H1 (cell line): ENCODE measurements around the gene THAP4.

Experiments
- ASH2L ChIP-seq: fragments of 200-600, 300-600 bp; sonication (generic); IDR thresholded peaks from one replicate; pipeline ENCODE4 v1.7.1; 2017; ENCODE audit warnings: low read length
- ATF2 ChIP-seq: IDR thresholded peaks from 2 replicates; pipeline ENCODE4 v1.6.1; 2012; ENCODE audit warnings: low read length, inconsistent platforms
- CEBPB ChIP-seq: IDR thresholded peaks from 2 replicates; pipeline ENCODE4 v1.6.1; 2012; ENCODE audit warnings: low read depth, low read length
- EP300 ChIP-seq, 2 experiments: IDR thresholded peaks; 1 replicate in 1 of 2; 2 replicates in 1 of 2; pipeline ENCODE4 v1.6.1; 2011 to 2012; ENCODE audit warnings: low read depth in 2 of 2, low read length in 2 of 2, mild to moderate bottlenecking in 2 of 2, borderline replicate concordance in 1 of 2, inconsistent platforms in 1 of 2, moderate library complexity in 1 of 2
- EZH2 ChIP-seq: fragments of 200-600 bp; sonication (generic); IDR thresholded peaks from 2 replicates; pipeline ENCODE4 v1.7.1; 2012; ENCODE audit warnings: low read depth, mild to moderate bottlenecking, moderate library complexity, low read length, inconsistent platforms; ENCODE audit not compliant: severe bottlenecking
- GTF2F1 ChIP-seq: IDR thresholded peaks from 2 replicates; pipeline ENCODE4 v1.6.1; 2012; ENCODE audit warnings: low read depth, low read length, improper control_type of control experiment, borderline replicate concordance
- HDAC2 ChIP-seq, 2 experiments: fragments of 300-600 bp in 1 of 2; sonication (generic) in 1 of 2; IDR thresholded peaks; 2 replicates each; pipeline ENCODE4 v1.6.1; 2011 to 2012; ENCODE audit warnings: low read depth in 2 of 2, low read length in 2 of 2, mild to moderate bottlenecking in 2 of 2, moderate library complexity in 2 of 2, borderline replicate concordance in 1 of 2, inconsistent platforms in 1 of 2
- NRF1 ChIP-seq: IDR thresholded peaks from 2 replicates; pipeline ENCODE4 v1.6.1; 2011; ENCODE audit warnings: mild to moderate bottlenecking, low read depth, low read length, improper control_type of control experiment
- POLR2A ChIP-seq, 2 experiments: IDR thresholded peaks; 1 replicate in 1 of 2; 2 replicates in 1 of 2; pipeline ENCODE4 v1.6.1; 2011; ENCODE audit warnings: low read depth in 2 of 2, low read length in 2 of 2, mild to moderate bottlenecking in 2 of 2; ENCODE audit errors: control extremely low read depth in 1 of 2
- RAD21 ChIP-seq, 2 experiments: IDR thresholded peaks in 1 of 2; conservative IDR thresholded peaks in 1 of 2; 2 replicates each; pipeline ENCODE4 v1.6.1; 2011; ENCODE audit warnings: low read depth in 2 of 2, low read length in 2 of 2, improper control_type of control experiment in 1 of 2, inconsistent platforms in 1 of 2, mild to moderate bottlenecking in 1 of 2, moderate library complexity in 1 of 2
- RBBP5 ChIP-seq: IDR thresholded peaks from 2 replicates; pipeline ENCODE4 v1.7.1; 2012; ENCODE audit warnings: low read depth, mild to moderate bottlenecking, inconsistent platforms, low read length, moderate library complexity, borderline replicate concordance
- RFX5 ChIP-seq: IDR thresholded peaks from 2 replicates; pipeline ENCODE4 v1.6.1; 2011; ENCODE audit warnings: low read depth, low read length, improper control_type of control experiment, borderline replicate concordance
- TF ChIP-seq, protein P1 (sequence below): IDR thresholded peaks from 2 replicates; pipeline ENCODE4 v1.6.1; 2012; ENCODE audit warnings: inconsistent platforms
- TF ChIP-seq, protein P2 (sequence below), 3 experiments: IDR thresholded peaks; 1 replicate in 2 of 3; 2 replicates in 1 of 3; pipeline versions ENCODE4 v1.5.1 to v1.6.1; 2011; ENCODE audit warnings: low read length in 3 of 3, mild to moderate bottlenecking in 3 of 3, inconsistent platforms in 2 of 3, low read depth in 1 of 3, moderate library complexity in 1 of 3; ENCODE audit not compliant: insufficient read depth in 1 of 3; ENCODE audit errors: control extremely low read depth in 1 of 3

GRCh38 chr2:241615041-241615440 is 21.9 kb downstream of the THAP4 start:
- no peak for TF ChIP-seq HDAC2 (IDR thresholded peaks at IDR 0.05; ENCODE audit: borderline replicate concordance in 1 of 2, low read depth in 2 of 2, low read length in 2 of 2)
- TF ChIP-seq, protein P1, sequence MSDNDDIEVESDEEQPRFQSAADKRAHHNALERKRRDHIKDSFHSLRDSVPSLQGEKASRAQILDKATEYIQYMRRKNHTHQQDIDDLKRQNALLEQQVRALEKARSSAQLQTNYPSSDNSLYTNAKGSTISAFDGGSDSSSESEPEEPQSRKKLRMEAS, result no peak
- no peak for TF ChIP-seq RFX5
- no peak for TF ChIP-seq POLR2A (IDR thresholded peaks at IDR 0.05; ENCODE audit: control extremely low read depth in 1 of 2, low read depth in 2 of 2, low read length in 2 of 2)
- TF ChIP-seq, protein P2, sequence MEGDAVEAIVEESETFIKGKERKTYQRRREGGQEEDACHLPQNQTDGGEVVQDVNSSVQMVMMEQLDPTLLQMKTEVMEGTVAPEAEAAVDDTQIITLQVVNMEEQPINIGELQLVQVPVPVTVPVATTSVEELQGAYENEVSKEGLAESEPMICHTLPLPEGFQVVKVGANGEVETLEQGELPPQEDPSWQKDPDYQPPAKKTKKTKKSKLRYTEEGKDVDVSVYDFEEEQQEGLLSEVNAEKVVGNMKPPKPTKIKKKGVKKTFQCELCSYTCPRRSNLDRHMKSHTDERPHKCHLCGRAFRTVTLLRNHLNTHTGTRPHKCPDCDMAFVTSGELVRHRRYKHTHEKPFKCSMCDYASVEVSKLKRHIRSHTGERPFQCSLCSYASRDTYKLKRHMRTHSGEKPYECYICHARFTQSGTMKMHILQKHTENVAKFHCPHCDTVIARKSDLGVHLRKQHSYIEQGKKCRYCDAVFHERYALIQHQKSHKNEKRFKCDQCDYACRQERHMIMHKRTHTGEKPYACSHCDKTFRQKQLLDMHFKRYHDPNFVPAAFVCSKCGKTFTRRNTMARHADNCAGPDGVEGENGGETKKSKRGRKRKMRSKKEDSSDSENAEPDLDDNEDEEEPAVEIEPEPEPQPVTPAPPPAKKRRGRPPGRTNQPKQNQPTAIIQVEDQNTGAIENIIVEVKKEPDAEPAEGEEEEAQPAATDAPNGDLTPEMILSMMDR (IDR thresholded peaks at IDR 0.05; ENCODE audit: control extremely low read depth in 1 of 3, insufficient read depth in 1 of 3, low read depth in 1 of 3, low read length in 3 of 3), result no peak
- TF ChIP-seq ASH2L, result no peak
- TF ChIP-seq EP300 (IDR thresholded peaks at IDR 0.05; ENCODE audit: borderline replicate concordance in 1 of 2, low read depth in 2 of 2, low read length in 2 of 2), result no peak
- TF ChIP-seq GTF2F1, result no peak
- TF ChIP-seq RAD21 (IDR thresholded peaks at IDR 0.05 in 1 of 2, conservative IDR thresholded peaks at IDR 0.05 in 1 of 2; ENCODE audit: low read depth in 2 of 2, low read length in 2 of 2), result no peak
- no peak for TF ChIP-seq NRF1
- TF ChIP-seq ATF2, result no peak
- no peak for TF ChIP-seq CEBPB
- TF ChIP-seq RBBP5, result no peak
- no peak for TF ChIP-seq EZH2
